ENCODE measurements around the gene CRLF2.

DNA sequence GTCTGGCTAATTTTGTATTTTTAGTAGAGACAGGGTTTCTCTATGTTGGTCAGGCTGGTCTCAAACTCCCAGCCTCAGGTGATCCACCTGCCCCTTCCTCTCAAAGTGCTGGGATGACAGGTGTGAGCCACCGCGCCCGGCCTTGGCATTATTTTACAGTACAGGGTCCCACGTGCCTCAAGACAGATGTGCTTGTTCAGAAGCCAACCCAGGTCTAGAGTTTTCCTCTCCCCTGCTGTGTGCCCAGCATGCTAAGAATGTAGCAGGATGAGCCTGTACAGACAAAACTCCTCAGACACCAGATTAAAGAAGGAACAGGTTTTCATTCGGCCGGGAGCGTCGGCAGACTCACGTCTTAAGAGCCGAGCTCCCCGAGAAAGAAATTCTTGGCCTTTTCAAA is 42.2 kb downstream of the CRLF2 start:
- TF ChIP-seq, protein P1, sequence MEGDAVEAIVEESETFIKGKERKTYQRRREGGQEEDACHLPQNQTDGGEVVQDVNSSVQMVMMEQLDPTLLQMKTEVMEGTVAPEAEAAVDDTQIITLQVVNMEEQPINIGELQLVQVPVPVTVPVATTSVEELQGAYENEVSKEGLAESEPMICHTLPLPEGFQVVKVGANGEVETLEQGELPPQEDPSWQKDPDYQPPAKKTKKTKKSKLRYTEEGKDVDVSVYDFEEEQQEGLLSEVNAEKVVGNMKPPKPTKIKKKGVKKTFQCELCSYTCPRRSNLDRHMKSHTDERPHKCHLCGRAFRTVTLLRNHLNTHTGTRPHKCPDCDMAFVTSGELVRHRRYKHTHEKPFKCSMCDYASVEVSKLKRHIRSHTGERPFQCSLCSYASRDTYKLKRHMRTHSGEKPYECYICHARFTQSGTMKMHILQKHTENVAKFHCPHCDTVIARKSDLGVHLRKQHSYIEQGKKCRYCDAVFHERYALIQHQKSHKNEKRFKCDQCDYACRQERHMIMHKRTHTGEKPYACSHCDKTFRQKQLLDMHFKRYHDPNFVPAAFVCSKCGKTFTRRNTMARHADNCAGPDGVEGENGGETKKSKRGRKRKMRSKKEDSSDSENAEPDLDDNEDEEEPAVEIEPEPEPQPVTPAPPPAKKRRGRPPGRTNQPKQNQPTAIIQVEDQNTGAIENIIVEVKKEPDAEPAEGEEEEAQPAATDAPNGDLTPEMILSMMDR (conservative IDR thresholded peaks at IDR 0.05; ENCODE audit: low read length), result no peak
- TF ChIP-seq EZH2phosphoT487 (IDR thresholded peaks at IDR 0.05; ENCODE audit: borderline replicate concordance), result no peak

Data from Loucy (cell line).